BJ (cell line): ENCODE measurements around the gene SKI. TPM values are rescaled to one million over a fixed set of nuclear protein-coding genes. Genes with fewer than 3 reads are reported as not detected.

Experiments
- CTCF ChIA-PET: fragments of 350-600 bp; formaldehyde crosslinking; extraction: SDS; loops from one replicate; lab custom pipeline; 2021; ENCODE audit warnings: antibody characterized with exemption, inconsistent platforms; lab: Yijun Ruan, JAX
- POLR2A ChIA-PET: fragments of 300-600 bp; sonication (Branson Sonifier 250); formaldehyde crosslinking; extraction: SDS; loops from one replicate; lab custom pipeline; 2021; ENCODE audit warnings: antibody characterized with exemption; lab: Charles Lee
- DNase-seq: peaks from one replicate; pipeline ENCODE4 v3.0.0-alpha.2; 2011; ENCODE audit warnings: low read depth
- H3K27me3 ChIP-seq: 2 replicates; pipeline ENCODE4 v1.6.0; 2011; ENCODE audit warnings: low read length; ENCODE audit not compliant: control insufficient read depth, insufficient read depth
- H3K36me3 ChIP-seq: 2 replicates; pipeline ENCODE4 v1.5.1; 2011; ENCODE audit warnings: low read length; ENCODE audit not compliant: control insufficient read depth, insufficient read depth
- H3K4me3 ChIP-seq: 2 replicates; pipeline ENCODE4 v1.5.1; 2011; ENCODE audit warnings: low read depth, mild to moderate bottlenecking, control low read depth, low read length
- polyA plus RNA-seq: library from polyadenylated mRNA; depleted of rRNA; stranded (reverse); fragments of >200 nt; gene quantifications from 2 replicates; pipeline ENCODE4 v1.2.3, GENCODE V29; 2011
- TF ChIP-seq, protein P1 (sequence below): IDR thresholded peaks from 2 replicates; pipeline ENCODE4 v1.5.1; 2011; ENCODE audit warnings: low read depth, mild to moderate bottlenecking, control low read depth, inconsistent platforms, low read length, moderate library complexity; ENCODE audit not compliant: insufficient read depth

The SKI gene
- polyA plus RNA-seq, 1 experiment, result 5.1 TPM

DNA sequence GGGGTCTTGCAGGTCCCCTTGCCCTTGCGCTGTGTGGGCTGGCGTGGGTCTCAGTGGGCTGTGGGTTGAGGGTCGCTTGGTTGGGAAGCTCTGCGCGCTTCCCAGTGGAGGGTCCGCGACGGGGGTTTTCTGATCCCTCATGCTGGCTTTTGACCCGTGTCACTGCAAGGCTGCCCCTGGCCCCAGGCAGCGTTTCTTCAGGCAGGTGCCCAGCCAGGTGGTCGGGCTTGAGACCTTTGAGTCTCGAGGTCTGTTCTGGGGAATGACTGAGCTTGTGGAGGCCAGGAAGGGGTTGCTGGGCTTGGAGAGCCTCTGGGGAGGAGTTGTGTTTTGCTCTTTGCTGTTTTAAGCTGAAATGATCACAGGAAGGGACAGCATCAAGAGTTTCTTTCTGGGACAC, 5.3 kb downstream of the SKI start:
- peaks cover 8% of the 10 kb centered on the region for H3K36me3 ChIP-seq
- DNase-seq, result no peak
- CTCF ChIA-PET, result interaction anchor here (0.8 to 6.3 kb wide), 4 partner anchors 39 to 149 kb away, joined by 3 to 47 read pairs (median 10); partner anchors contain the start of gene FAAP20
- peak overlapping the region; percentile 80 for H3K4me3 ChIP-seq
- POLR2A ChIA-PET, result interaction anchor here (1.3 kb wide), 1 partner anchor 148 kb away, joined by 3 read pairs; no protein-coding TSS in a partner anchor
- no peaks in the 10 kb centered on the region for H3K27me3 ChIP-seq
- TF ChIP-seq, protein P1, sequence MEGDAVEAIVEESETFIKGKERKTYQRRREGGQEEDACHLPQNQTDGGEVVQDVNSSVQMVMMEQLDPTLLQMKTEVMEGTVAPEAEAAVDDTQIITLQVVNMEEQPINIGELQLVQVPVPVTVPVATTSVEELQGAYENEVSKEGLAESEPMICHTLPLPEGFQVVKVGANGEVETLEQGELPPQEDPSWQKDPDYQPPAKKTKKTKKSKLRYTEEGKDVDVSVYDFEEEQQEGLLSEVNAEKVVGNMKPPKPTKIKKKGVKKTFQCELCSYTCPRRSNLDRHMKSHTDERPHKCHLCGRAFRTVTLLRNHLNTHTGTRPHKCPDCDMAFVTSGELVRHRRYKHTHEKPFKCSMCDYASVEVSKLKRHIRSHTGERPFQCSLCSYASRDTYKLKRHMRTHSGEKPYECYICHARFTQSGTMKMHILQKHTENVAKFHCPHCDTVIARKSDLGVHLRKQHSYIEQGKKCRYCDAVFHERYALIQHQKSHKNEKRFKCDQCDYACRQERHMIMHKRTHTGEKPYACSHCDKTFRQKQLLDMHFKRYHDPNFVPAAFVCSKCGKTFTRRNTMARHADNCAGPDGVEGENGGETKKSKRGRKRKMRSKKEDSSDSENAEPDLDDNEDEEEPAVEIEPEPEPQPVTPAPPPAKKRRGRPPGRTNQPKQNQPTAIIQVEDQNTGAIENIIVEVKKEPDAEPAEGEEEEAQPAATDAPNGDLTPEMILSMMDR, result no peak

DNA sequence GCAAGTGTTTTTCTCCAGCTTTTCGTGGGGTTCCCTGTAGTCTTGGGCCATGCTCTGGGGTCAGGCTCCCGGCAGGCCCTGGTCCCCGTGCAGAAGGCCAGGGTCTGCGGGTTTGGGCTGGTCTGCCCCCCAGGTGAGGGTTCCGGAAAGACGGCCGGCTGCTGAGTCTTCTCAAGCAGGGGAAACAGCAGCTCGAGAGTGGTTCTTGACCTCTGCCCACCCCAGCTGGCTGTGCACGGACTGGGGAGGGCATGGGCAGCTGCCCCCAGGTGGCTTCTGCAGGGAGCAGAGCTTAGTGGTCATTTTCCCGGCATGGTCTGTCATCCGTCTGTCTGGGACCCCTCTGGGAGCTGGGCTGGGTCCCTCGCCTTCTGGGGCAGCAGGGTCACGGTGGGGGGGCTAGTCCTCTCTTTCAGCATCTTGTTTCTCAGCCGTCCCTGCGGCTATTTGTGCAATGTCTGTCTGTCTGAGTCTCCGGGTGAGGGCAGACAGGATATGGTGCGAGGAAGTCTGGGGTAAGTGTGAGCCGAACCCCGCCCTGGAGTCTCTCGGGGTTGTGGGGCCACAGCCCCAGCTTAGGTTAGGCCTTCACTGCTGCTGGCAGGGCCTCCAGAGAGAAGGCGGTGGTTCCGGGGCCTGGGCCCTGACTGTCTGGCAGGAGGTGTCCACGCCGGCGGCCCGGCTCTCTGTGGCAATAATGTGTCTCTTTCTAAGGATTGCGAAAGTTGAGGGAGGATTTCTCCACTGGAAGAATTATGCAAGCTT, 6.1 kb downstream of the SKI start:
- H3K36me3 ChIP-seq, result peaks cover 7% of the 10 kb centered on the region
- CTCF ChIA-PET, result interaction anchor here (0.8 to 6.3 kb wide), 7 partner anchors 30 to 148 kb away, joined by 3 to 47 read pairs (median 5); partner anchors contain the start of gene FAAP20

DNA sequence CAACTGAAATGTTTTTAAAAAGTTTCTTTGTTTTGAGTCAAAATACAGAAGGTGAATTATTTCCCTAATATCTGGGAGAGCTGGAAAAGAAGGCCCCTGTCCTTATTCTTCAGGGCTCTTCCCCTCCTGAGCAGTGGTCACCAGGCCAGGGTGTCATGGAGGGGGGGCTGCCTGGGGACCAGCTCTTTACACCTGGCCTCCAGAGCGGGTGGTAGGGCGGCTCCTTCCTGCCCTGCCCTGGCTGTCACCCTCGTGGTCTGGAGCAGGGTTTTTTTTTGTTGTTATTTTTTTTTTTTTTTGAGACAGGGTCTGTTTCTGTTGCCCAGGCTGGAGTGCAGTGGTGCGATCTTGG, 6.6 kb downstream of the SKI start:
- CTCF ChIA-PET, result interaction anchor here (0.9 to 2.5 kb wide), 5 partner anchors 29 to 81 kb away, joined by 3 to 14 read pairs (median 5); partner anchors contain the start of gene FAAP20
- H3K4me3 ChIP-seq, result no peak overlapping the region

More for the DNA sequence above, 6.1 kb downstream of the SKI start:
- no peaks in the 10 kb centered on the region for H3K27me3 ChIP-seq
- TF ChIP-seq, protein P1, result no peak
- peak overlapping the region; percentile 80 for H3K4me3 ChIP-seq
- POLR2A ChIA-PET, result interaction anchor here (0.6 to 1.3 kb wide), 4 partner anchors 22 to 147 kb away, joined by 3 to 4 read pairs (median 3); no protein-coding TSS in a partner anchor
- DNase-seq, result peak; percentile 80

DNA sequence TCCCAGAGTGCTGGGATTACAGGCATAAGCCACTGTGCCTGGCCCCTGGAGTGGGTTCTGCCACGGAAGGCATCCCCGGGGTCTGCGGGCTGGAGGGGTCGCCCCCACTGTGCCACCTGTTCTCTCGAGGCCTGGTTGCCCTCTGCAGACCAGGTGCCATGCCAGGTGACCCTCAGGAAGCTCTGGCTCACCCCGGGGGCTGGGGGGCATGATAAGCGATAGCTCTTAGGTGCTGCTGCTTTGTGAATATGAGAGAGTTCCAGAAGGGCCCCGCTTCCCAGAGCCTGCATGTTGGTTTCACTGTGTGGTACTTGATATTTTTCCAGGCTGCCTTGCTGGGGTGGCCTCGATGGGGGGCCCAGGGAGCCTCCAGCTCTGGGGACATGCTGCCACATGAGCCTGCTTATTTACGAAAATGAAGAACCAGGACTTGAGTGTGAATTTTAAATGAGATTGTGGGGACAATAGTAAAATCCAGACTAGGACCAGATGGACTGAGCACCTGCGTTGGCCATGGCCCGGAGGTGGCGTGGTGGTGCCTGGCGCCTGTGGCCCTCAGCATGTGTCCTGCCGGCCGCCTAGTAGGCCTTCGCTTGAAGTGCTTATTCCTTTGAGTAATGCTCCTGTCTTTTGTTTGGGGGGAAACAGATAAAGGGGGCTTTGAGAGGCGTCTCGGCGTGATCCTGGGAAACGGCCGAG, 7.3 kb downstream of the SKI start:
- TF ChIP-seq, protein P1, result no peak
- H3K36me3 ChIP-seq, result peaks cover 4% of the 10 kb centered on the region; the same call in 1 of the 2 replicates
- POLR2A ChIA-PET, result no interaction called here
- H3K27me3 ChIP-seq, result no peaks in the 10 kb centered on the region
- no peak for DNase-seq
- CTCF ChIA-PET, result interaction anchor here (0.9 to 2.5 kb wide), 5 partner anchors 29 to 80 kb away, joined by 3 to 14 read pairs (median 4); partner anchors contain the start of gene FAAP20
- no peak overlapping the region for H3K4me3 ChIP-seq

More for the DNA sequence above, 6.6 kb downstream of the SKI start:
- TF ChIP-seq, protein P1, result no peak
- Histone ChIP-seq H3K27me3 (no peaks in the 10 kb centered on the region), H3K36me3 (peaks cover 4% of the 10 kb centered on the region)
- POLR2A ChIA-PET, result interaction anchor here (0.6 to 1.3 kb wide), 3 partner anchors 22 to 147 kb away, joined by 3 read pairs; no protein-coding TSS in a partner anchor
- no peak for DNase-seq
